Measurements from ENCODE around the gene VPS35L.
A peak's percentile ranks its signal among the peaks of the same experiment; 100 is the strongest.
"Not testable (repeated sequence)": the region's sequence is repeated elsewhere in the genome, so short reads cannot be mapped to it uniquely, and the experiment has no call there.

The VPS35L gene

DNA sequence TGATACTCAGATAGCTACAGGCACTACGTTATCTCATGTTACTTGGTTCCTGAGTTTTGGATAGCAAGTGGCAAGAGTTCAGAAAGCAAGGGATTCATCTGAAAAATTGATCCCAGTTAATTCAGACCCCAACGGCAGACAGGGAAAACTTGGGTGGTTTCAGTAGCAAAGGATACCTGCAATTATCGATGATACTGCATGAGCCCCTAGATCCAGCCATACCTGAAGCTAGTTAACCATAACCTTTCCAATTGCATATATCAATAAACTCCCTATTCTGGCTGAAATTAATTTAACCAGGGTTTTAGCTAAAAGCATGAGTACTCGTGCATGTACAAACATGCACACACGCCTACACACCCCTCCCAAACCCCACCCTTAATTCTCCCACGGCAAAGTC is 158.2 kb downstream of the VPS35L start:
- no peak for DNase-seq

DNA sequence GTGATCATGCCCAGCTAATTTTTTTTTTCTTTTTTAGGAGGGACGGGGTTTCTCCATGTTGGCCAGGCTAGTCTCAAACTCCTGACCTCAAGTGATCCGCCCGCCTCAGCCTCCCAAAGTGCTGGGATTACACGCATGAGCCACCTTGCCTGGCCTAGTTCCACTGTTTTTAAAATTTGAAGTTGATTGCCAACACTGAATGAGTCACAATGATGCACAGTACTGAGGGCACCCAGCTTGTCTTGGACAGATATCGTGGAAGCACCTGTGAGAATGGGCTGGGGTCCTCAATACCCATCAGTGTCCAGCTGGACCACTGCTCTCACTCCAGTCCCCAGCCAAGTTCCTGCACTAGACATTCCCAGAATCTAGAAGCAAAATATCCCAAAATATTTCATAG is 160.1 kb downstream of the VPS35L start:
- DNase-seq, result no peak

DNA sequence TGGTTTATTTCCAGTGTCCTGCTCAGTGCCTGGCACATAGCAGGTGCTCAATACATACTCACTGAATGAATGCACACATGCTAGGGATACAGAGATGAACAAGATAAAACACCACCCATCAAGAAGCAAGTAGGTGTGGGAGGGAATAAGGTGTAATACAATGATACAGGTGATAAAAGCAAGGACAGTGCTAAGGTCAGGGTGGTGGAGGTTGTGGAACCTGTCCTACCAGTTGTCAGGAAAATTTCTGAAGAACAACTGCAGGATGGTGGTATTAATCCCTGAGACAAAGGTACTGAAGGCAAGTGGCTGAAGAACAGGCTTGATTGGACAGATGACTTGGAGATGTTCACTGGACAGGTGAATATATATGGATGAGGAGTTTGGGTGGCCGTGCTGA is 160.7 kb downstream of the VPS35L start:
- DNase-seq, result no peak

DNA sequence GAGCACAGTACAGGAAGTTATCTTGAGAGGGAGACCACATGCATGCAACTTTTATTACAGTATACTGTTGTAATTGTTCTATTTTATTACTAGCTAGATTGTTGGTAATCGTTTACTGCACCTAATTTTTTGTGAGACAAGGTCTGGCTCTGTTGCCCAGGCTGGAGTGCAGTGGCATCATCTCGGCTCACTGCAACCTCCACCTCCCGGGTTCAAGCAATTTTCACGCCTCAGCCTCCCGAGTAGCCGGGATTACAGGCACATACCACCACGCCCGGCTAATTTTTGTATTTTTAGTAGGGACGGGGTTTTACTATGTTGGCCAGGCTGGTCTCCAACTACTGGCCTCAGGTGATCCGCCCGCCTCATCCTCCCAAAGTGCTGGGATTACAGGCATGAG is 161.2 kb downstream of the VPS35L start:
- not testable (repeated sequence) for DNase-seq

DNA sequence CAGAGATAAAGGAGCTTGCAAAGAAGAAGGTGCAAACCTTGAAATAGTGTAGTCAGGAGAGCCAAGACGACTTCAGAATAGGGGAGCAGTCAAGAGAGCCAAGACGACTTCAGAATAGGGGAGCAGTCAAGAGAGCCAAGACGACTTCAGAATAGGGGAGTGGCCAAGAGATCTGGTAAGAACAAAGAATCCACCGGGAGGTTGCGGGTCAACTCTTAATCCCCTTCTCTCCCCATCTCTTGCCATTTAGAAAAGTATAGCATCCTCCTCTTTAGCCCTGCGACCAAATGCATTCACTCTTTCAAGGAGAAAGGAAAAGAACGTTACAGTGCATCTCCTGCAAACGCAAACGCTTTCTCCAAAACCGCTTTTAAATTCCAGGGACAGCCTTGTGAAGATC is 161.8 kb downstream of the VPS35L start:
- DNase-seq, result no peak

DNA sequence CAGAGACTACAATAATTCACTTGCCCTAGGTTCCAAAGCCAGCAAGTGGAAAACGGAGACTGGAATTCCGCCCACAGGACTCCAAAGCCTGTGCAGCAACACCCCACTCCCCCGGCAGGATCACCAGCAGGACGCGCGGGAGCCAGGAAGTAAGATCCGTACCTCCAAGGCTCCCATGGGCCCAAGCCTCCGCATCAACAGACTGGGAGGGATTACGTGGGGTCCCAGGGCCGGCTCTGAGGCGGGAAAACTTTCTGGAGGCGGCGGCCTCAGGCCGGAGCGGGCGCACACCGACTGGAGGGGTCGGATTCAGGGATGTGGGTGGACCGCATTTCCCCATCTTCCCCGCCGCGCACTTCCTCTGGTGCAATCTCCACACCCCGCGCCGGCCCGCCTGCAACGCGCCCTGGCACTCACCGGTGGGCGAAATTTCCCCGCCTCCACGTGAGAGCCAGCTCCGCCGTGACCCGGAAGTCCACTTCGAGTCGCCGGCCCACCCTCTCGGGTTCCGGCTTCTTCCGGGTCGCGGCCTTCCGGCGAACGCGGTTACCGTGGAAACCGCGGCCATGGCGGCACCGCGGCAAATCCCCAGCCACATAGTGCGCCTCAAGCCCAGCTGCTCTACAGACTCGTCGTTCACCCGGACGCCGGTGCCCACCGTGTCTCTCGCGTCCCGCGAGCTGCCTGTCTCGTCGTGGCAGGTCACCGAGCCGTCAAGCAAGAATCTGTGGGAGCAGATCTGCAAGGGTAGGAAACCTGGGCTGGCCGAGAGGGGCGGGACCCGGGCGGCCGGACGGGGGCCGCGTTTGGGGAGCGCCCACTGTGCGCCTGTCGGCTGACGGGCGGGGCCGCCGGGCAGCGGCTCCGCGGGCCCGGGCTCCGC is 162.5 kb downstream of the VPS35L start, which contains the start of the genes IQCK and KNOP1:
IQCK (plus strand) TSS at position 531 of the 883 bp plus-strand sequence; CDS start at position 567, 36 bp downstream.
KNOP1 (minus strand) TSS at position 487 of the 883 bp plus-strand sequence. CDS start 3,192 bp downstream, outside the sequence.
- DNase-seq, result peak; percentile 86

DNA sequence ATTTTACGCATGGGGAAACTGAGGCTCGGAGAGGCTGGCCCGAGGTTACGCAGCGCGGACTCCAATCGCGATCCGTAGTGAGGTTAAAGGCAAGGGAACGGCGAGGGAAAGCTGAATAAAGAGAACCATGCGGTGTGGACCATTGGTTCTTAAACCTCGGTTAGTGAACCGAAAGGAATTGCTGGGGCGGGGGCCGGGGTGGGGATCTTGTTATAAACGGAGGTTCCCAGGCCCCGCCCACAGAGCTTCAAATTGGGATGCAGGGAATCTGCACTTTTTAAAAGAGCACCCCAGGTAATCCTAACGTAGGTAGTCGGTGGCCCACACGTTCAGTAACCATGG is 163.1 kb downstream of the VPS35L start:
- DNase-seq, result no peak

DNA sequence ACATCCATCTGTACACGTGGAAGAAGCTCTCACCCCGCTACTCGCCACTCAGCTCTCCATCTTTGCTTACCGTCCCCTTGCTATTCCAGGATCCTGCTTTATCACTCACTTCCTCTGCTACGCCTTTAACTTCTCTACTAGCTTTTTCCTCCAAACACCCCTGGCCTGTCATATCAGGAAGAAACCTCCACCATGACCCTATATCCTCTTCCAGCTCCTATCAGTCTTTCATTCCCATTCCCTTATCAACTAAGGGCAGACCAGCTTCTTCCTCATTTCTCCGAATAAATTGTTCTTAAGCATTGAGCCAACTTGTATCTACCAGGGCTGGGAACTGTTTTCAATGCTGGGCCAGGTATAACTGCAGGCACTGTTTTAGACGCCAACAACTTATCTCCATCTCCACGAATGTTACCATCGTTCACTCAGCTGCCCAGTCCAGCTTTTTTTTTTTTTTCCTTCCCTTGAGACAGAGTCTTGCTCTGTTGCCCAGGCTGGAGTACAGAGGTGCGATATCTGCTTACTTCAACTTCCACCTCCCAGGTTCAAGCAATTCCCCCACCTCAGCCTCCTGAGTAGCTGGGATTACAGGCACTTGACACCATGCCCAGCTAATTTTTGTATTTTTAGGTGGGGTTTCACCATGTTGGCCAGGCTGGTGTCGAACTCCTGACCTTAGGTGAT is 166.9 kb downstream of the VPS35L start:
- no peak for DNase-seq

DNA sequence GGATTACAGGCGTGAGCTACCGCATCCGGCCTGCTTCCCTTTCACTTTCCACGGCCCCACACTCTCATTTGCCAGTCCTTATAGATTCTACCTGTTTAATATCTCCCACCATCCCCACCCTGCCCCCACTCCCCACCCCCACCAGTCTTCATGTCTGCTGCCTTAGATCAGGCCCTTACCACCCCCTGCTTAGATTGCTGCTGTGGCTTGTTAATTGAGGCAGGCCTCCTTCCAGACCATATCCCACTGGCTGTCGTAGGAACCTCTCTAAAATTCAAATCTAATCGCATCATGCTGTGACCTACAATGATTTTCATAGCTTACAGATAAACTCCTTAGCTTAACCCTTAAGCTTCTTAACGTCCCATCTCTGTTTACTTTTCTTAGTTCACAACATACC is 167.5 kb downstream of the VPS35L start:
- no peak for DNase-seq

DNA sequence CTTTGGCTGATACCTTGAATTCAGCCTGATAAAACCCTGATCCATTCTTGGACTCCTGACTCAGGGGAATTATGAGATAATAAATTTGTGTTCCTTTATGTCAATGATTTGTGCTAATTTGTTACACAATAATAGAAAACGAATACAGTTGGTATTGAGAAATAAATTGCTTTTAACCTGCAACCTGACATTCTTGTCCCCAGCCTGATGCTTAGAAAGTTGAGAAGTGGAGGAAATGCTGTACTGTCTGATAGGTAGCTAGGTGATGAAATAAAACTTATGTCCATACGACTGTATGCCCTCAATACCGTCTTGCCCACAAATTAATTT is 173.1 kb downstream of the VPS35L start:
- no peak for DNase-seq

DNA sequence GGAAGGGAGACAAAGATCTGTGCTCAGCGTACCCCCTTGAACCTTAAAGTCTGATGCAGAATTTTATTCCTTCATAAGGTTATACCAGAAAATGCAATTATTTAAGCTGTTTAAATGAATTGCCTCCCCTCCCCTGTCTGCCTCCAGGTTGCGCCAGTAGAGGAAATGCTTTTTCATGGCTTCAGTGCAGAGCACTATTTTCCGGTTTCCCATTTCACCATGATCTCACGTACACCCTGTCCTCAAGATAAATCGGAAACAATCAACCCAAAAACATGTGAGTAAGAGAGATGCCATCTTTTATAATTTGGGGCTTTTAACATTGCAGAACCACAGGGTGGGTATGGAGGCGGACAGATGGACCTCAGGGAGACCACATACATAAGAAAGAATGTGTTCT is 178.0 kb downstream of the VPS35L start:
- no peak for DNase-seq

DNA sequence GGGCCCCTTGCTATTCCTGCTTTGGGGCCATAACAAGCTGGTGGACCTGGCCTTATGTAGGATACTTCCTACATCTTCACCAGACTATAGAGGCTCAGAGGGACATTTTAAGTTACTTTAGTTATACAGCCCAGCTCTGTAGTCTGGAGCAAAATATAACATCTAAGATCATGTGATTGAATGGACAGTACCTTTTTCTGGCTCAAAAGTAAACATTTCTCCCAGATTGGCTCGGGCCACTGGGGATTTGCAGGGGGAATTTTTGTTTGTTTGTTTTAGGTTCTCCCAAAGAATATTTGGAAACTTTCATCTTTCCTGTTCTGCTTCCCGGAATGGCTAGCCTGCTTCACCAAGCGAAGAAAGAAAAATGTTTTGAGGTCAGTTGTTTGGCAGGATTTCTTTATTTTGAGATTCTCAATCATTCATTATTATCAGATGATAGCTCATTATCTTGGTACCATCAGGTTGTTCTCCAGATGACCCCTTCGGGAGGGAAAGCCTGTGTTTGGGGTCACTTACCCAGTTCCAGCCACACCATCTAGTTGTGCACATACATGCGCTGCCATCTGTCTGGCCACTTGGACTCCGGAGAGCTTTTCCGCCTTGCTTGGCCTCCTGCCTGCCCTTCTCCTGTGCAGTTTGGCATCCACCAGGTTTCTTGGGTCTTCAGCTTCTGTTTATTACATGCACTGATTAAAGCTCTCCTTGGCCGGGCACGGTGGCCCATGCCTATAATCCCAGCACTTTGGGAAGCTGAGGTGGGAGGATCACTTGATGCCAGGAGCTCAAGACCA is 179.8 kb downstream of the VPS35L start:
- DNase-seq, result no peak

DNA sequence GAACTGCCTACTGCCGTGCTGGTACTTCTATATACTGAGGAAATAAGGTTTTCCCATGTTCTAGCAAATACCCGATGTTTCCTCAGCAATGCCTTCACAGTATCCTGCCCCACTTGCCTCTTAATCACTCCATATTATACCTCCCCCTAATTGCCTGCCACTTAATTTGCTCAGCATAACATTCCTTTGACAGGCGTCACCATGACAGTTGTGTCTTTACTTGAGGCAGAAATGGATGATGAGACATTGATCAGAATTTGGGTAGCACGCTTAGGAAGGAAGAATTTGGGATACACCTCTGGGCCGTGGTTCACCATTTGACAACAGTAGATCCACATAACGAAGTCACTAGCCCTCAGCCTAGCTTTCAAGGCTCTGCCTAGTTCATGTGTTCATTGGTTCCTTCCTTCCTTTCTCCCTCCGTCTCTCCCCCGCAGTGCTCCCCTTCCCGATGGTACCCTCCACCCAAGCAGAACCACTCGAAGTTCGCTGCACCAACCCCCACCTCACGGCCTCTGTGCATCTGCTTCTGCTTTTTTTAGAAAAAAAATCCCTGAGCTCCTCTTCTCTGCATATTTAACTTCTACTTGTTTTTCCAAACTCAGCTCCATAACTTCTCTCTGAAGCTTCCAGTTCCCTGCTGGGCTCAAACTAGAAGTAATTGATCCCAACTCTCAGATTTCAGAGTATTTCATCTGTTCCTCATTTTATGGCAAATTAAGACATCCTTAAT is 182.0 kb downstream of the VPS35L start:
- DNase-seq, result no peak

DNA sequence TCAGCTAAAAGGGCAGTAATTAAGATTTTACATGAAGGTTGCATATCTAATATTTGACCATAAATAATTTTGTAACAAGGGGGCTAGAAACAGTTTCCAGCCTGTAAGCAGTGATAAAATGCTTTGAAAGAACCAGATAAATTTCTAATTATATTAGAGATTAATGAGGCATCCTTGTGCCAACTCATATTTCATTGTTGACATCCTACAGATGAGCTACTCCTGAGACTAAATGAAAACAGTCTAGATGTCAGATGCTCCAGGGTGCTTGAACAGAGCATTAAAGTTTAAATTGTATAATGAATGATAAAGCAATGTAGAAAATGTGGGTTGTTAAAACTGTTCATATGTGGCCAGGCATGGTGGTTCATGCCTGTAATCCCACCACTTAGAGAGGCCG is 185.9 kb downstream of the VPS35L start:
- no peak for DNase-seq

DNA sequence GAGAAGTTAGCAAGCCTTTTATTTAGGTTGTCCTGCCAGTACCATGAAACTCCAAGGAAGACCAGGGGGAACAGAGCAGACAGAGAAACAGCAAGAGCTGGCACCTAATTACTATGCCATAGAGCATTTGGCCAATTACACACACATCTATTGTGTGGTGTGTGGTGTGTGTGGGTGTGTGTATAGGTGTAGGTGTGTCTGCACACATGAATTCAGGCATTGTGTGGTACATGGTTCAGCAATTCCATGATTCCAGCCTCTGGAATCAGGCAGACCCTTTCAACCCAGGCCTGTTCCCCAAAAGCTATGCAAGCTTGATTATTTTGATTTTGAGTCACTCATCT is 188.3 kb downstream of the VPS35L start:
- no peak for DNase-seq

DNA sequence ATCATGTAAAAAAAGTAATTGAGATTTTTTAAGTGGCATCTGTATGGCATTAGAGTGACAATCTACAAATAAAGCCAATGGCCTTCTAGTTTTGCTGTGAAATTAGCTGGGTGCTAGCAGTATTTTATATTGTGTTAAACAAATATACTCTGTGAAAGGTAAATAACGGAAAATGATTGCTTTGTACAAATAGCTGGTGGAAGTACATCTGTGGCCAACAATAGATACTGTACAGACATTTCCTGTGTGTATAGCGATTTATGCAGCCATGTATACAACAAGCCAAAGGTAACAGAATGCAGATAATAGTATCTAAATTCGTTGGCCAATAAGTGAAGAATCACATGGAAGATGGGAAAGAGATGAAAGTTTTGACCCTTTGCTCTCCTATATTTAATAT is 189.2 kb downstream of the VPS35L start:
- no peak for DNase-seq

DNA sequence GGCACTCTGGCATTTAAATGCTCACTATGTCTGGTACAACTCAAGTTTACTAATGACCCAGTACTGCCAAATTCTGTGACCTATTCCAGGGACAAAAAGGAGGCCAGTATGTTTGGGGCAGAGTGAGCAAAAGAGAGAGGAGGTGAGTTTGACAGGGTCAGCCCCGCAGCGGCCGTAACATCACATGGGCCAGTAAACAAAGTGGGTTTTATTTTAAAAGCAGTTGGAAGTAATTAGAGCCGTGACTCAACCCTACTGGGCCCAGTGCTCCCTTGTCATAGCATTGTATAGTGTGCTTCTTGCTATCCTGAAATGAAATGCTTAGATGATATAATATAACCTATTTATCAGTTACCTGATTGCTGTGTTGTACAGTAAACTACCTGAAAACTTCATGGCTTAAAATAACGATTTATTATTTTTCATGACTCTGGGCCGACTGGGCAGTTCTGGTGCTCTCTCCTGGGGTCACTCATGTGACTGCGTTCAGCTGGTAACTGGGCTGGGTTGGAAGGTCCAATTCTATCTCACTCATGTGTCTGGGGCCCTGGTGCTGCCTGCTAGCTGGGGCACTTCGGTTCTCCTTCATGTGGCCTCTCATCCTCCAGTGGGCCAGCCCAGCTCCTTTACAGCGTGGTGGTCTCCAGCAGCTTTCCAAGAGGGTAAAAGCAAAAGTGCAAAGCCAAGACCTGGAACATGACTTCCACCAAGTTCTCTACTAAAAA is 189.9 kb downstream of the VPS35L start:
- no peak for DNase-seq

DNA sequence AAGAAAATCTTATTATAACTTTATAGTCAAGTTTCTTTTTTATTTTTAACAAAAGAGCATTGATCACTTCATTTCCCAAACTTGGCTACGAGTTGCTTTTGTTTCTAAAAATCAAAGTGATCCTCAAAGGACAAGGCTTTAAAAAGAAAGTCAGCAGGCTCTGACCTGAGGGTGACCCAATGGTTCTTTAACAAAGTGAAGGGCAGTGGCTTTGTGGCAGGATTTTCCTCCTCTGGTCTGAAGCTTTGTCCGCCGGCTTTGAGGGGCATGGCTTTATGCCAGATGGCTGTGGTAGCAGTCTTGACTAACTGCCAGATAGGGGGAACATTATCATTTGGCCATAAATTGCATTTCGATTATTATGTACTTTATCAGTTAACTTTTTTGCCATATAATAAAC is 191.1 kb downstream of the VPS35L start:
- no peak for DNase-seq

DNA sequence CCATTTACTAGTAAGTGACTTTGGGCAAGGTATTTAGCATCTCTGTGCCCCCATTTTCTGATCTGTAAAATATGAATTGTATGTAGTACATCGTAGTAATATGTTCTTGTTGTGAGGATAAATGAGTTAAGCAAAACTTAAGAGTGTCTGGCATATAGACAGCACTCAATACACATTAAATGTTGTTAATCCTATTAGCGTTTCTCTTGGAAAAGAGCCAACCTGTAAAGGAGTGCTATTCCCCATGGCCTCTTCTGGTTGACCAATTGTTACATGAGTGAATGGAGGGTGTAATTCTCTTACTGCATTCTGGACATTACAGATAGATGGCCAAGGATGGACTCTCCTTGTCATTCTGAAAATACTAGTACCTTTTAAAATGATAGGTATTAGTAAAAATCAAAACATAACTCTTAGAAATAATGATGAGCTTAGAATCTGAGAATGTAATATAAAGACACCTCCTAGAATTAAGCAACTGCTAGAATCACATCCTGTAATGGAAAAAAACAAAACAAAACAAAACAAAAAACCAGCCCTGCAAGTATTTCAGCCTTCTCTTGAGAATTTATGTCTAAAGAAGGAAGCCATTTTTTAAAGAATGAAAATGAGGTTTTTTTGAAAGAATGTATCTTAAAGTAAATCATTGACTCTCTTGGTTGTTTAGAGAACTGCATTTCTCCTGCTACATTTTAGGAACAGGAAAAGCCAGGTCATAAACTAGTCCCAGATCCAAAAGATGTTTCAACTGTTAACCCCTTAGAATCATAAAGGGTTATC is 193.1 kb downstream of the VPS35L start:
- no peak for DNase-seq

DNA sequence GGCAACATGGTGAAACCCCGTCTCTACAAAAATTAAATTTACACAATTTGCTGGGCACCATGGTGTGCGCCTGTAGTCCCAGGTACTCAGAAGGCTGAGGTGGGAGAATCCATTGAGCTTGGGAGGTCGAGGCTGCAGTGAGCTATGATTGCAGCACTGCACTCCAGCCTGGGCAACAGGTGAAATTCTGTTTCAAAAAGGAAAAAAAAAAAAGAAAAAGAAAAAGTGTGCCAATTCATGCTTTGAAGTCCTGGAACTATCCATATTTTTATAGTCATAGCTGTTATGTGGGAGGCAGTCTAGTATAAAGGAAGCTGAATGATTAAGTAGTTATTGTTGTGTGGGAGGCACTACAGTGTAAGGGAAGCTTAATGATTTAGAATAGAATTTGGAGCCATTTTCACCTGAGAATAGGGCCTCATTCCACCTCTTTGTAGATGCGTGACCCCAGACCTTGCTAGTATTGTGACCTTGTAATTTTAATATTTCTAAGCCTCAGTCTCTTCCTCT is 194.1 kb downstream of the VPS35L start:
- no peak for DNase-seq
